Measurements from ENCODE around the gene PLA2G4E. TPM values are rescaled to one million over a fixed set of nuclear protein-coding genes. Genes with fewer than 3 reads are reported as not detected.

The PLA2G4E gene
- total RNA-seq, 1 experiment from 2014 or later = not detected

- Histone ChIP-seq H3K79me2 (ENCODE audit: insufficient read depth, low read length) (peaks cover 82% of the 10 kb centered on the region), H3K36me3 (ENCODE audit: control insufficient read depth in 1 of 2, insufficient read depth in 2 of 2, low read length in 2 of 2) (peaks cover 2 to 8% of the 10 kb centered on the region in 2 experiments; a peak in 3 of 4 replicates), H3K27me3 (ENCODE audit: insufficient read depth, low read length) (no peaks in the 10 kb centered on the region), H3K4me3 (replicated peaks in 1 of 2; ENCODE audit: low read depth in 1 of 2, low read length in 2 of 2) (no peak overlapping the region), H3K27ac (ENCODE audit: low read depth, low read length) (no peak overlapping the region), H3K9me2 (ENCODE audit: insufficient read depth) (no peaks in the 10 kb centered on the region), H3K9me3 (ENCODE audit: control insufficient read depth in 1 of 2, insufficient read depth in 1 of 2, low read depth in 1 of 2, low read length in 2 of 2) (no peaks in the 10 kb centered on the region), H3K4me1 (ENCODE audit: control insufficient read depth in 1 of 2, insufficient read depth in 2 of 2, low read length in 2 of 2) (no peaks in the 10 kb centered on the region), H3K4me2 (ENCODE audit: low read length) (no peak overlapping the region), H4K20me1 (ENCODE audit: insufficient read depth) (peaks cover 3% of the 10 kb centered on the region; the same call in 1 of the 2 replicates), H3K9ac (ENCODE audit: low read length) (no peak overlapping the region), H2AFZ (ENCODE audit: low read depth, low read length, poor library complexity, severe bottlenecking) (no peak overlapping the region)
- ChIA-PET RAD21 (ENCODE audit: low non-redundant PET in 1 of 2, low total read pairs in 2 of 2, uncharacterized antibody in 2 of 2, unreplicated experiment in 2 of 2) (no interaction called here), POLR2A (interaction anchor here (2.0 kb wide), 1 partner anchor 15 kb away, joined by 6 read pairs; the partner anchor contains the start of gene EHD4), CTCF (no interaction called here)
- no TSS peak for BruUV-seq (replicated peaks)
- ATAC-seq (no peak), DNase-seq (ENCODE audit: low read depth, low spot score) (no peak)
- intact Hi-C loops (cut with micrococcal nuclease) = no loop called here
- TF ChIP-seq JUND (IDR thresholded peaks at IDR 0.05) = no peak
- no peak for TF ChIP-seq EZH2 (IDR thresholded peaks at IDR 0.05)
- TF ChIP-seq RAD21 (IDR thresholded peaks at IDR 0.05; ENCODE audit: low read depth) = no peak
- TF ChIP-seq, protein P1, sequence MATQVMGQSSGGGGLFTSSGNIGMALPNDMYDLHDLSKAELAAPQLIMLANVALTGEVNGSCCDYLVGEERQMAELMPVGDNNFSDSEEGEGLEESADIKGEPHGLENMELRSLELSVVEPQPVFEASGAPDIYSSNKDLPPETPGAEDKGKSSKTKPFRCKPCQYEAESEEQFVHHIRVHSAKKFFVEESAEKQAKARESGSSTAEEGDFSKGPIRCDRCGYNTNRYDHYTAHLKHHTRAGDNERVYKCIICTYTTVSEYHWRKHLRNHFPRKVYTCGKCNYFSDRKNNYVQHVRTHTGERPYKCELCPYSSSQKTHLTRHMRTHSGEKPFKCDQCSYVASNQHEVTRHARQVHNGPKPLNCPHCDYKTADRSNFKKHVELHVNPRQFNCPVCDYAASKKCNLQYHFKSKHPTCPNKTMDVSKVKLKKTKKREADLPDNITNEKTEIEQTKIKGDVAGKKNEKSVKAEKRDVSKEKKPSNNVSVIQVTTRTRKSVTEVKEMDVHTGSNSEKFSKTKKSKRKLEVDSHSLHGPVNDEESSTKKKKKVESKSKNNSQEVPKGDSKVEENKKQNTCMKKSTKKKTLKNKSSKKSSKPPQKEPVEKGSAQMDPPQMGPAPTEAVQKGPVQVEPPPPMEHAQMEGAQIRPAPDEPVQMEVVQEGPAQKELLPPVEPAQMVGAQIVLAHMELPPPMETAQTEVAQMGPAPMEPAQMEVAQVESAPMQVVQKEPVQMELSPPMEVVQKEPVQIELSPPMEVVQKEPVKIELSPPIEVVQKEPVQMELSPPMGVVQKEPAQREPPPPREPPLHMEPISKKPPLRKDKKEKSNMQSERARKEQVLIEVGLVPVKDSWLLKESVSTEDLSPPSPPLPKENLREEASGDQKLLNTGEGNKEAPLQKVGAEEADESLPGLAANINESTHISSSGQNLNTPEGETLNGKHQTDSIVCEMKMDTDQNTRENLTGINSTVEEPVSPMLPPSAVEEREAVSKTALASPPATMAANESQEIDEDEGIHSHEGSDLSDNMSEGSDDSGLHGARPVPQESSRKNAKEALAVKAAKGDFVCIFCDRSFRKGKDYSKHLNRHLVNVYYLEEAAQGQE (IDR thresholded peaks at IDR 0.05; ENCODE audit: low read depth) = no peak
- no peak for TF ChIP-seq POLR2AphosphoS5 (IDR thresholded peaks at IDR 0.05; ENCODE audit: low read depth, low read length)
- TF ChIP-seq ZNF274 (IDR thresholded peaks at IDR 0.05; ENCODE audit: low read depth, low read length) = no peak
- no peak for TF ChIP-seq ZFX (IDR thresholded peaks at IDR 0.05)
- TF ChIP-seq FOSL1 (IDR thresholded peaks at IDR 0.05; ENCODE audit: low read depth) = no peak
- no peak for TF ChIP-seq CEBPB (IDR thresholded peaks at IDR 0.05; ENCODE audit: low read depth)
- no peak for TF ChIP-seq TCF7L2 (IDR thresholded peaks at IDR 0.05; ENCODE audit: borderline replicate concordance, extremely low read depth, insufficient read depth, insufficient read length)
- no peak for TF ChIP-seq CTCF (IDR thresholded peaks at IDR 0.05 in 2 of 3, conservative IDR thresholded peaks at IDR 0.05 in 1 of 3; ENCODE audit: borderline replicate concordance in 1 of 3, insufficient read depth in 1 of 3, low read depth in 2 of 3, low read length in 2 of 3)
- TF ChIP-seq EGR1 (IDR thresholded peaks at IDR 0.05; ENCODE audit: low read depth) = no peak
- no peak for TF ChIP-seq SP1 (IDR thresholded peaks at IDR 0.05; ENCODE audit: low read depth)
- TF ChIP-seq, protein P2, sequence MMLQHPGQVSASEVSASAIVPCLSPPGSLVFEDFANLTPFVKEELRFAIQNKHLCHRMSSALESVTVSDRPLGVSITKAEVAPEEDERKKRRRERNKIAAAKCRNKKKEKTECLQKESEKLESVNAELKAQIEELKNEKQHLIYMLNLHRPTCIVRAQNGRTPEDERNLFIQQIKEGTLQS (IDR thresholded peaks at IDR 0.05) = no peak
- TF ChIP-seq ELF1 (IDR thresholded peaks at IDR 0.05; ENCODE audit: borderline replicate concordance, low read depth) = no peak
- no peak for TF ChIP-seq CBX3 (IDR thresholded peaks at IDR 0.05; ENCODE audit: low read depth)
- TF ChIP-seq POLR2A (IDR thresholded peaks at IDR 0.05; ENCODE audit: borderline replicate concordance, extremely low read depth, insufficient read depth, insufficient read length) = no peak
- TF ChIP-seq SIN3A (IDR thresholded peaks at IDR 0.05; ENCODE audit: low read depth) = no peak
- TF ChIP-seq ZBTB33 (IDR thresholded peaks at IDR 0.05; ENCODE audit: extremely low read depth, insufficient replicate concordance, low read length) = no peak
These were observed 62.8 kb downstream of the PLA2G4E start for GRCh38 chr15:41958002-41958420.

Measured in HCT116 (cell line).